IMR-90 (cell line): ENCODE results near the gene DNM1. TPM values are rescaled to one million over a fixed set of nuclear protein-coding genes. Genes with fewer than 3 reads are reported as not detected.

Experiments used
- ATAC-seq: fragments of 200-7000 bp; cut with Tn5 transposase; 2 replicates; pipeline ENCODE4 v1.9.1; 2020; ENCODE audit warnings: low read depth, mild to moderate bottlenecking, moderate library complexity
- BruUV-seq: library from RNA; stranded (reverse); fragments of 400-500 nt; replicated peaks from 2 replicates; lab custom pipeline; 2021; lab: Mats Ljungman, UMichigan
- CTCF ChIA-PET: fragments of 300-600 bp; formaldehyde crosslinking; extraction: SDS; loops from one replicate; lab custom pipeline; 2021; ENCODE audit warnings: antibody characterized with exemption; lab: Yijun Ruan, JAX
- POLR2A ChIA-PET: fragments of 300-600 bp; sonication (Branson Sonifier 250); formaldehyde crosslinking; loops from one replicate; lab custom pipeline; 2022; ENCODE audit warnings: antibody characterized with exemption; ENCODE audit not compliant: unreplicated experiment; lab: Charles Lee
- DNase-seq: peaks from one replicate; pipeline ENCODE4 v3.0.0; 2013
- H2AFZ ChIP-seq: replicated peaks from 2 replicates; pipeline ENCODE3; 2013; ENCODE audit warnings: low read length, mild to moderate bottlenecking; ENCODE audit not compliant: poor library complexity
- H2AK5ac ChIP-seq: 2 replicates; pipeline ENCODE4 v1.6.1; 2013; ENCODE audit warnings: low read depth, low read length, inconsistent platforms
- H2AK9ac ChIP-seq: replicated peaks from 2 replicates; pipeline ENCODE3; 2013; ENCODE audit warnings: mild to moderate bottlenecking, low read depth, low read length, moderate library complexity; ENCODE audit not compliant: poor library complexity
- H2BK120ac ChIP-seq: 2 replicates; pipeline ENCODE4 v1.6.1; 2013; ENCODE audit warnings: low read depth, low read length, inconsistent platforms
- H2BK15ac ChIP-seq: 3 replicates; pipeline ENCODE4 v1.6.1; 2013; ENCODE audit warnings: low read depth, low read length, inconsistent platforms
- H2BK20ac ChIP-seq: 2 replicates; pipeline ENCODE4 v1.6.1; 2013; ENCODE audit warnings: low read depth, mild to moderate bottlenecking, inconsistent platforms, low read length, moderate library complexity
- H2BK5ac ChIP-seq: 2 replicates; pipeline ENCODE4 v1.6.1; 2013; ENCODE audit warnings: mild to moderate bottlenecking, low read depth, low read length, inconsistent platforms; ENCODE audit not compliant: poor library complexity, severe bottlenecking
- H3K14ac ChIP-seq: replicated peaks from 2 replicates; pipeline ENCODE4 v1.6.1; 2013; ENCODE audit warnings: low read depth, low read length, inconsistent platforms
- H3K18ac ChIP-seq: 2 replicates; pipeline ENCODE4 v1.6.1; 2013; ENCODE audit warnings: low read depth, low read length, control low read depth
- H3K23ac ChIP-seq: 2 replicates; pipeline ENCODE4 v1.6.1; 2013; ENCODE audit warnings: low read depth, low read length, inconsistent platforms
- H3K27ac ChIP-seq: 2 replicates; pipeline ENCODE4 v1.5.1; 2013; ENCODE audit warnings: mild to moderate bottlenecking, control low read depth, low read length; ENCODE audit not compliant: insufficient read depth
- H3K27me3 ChIP-seq: 2 replicates; pipeline ENCODE4 v1.6.1; 2013; ENCODE audit warnings: low read length; ENCODE audit not compliant: control insufficient read depth, insufficient read depth
- H3K36me3 ChIP-seq: 2 replicates; pipeline ENCODE4 v1.6.1; 2013; ENCODE audit warnings: low read length, mixed read lengths; ENCODE audit not compliant: control insufficient read depth, insufficient read depth
- H3K4ac ChIP-seq: 2 replicates; pipeline ENCODE4 v1.6.1; 2013; ENCODE audit warnings: low read depth, low read length, inconsistent platforms
- H3K4me1 ChIP-seq: 2 replicates; pipeline ENCODE4 v1.6.1; 2013; ENCODE audit warnings: low read length, mixed read lengths; ENCODE audit not compliant: control insufficient read depth, insufficient read depth
- H3K4me2 ChIP-seq: 2 replicates; pipeline ENCODE4 v1.6.1; 2013; ENCODE audit warnings: low read depth, mild to moderate bottlenecking, control low read depth, low read length, moderate library complexity
- H3K4me3 ChIP-seq: 2 replicates; pipeline ENCODE4 v1.5.1; 2013; ENCODE audit warnings: low read depth, mild to moderate bottlenecking, control low read depth, low read length, moderate library complexity; ENCODE audit not compliant: insufficient read depth
- H3K56ac ChIP-seq: 2 replicates; pipeline ENCODE4 v1.6.1; 2013; ENCODE audit warnings: low read length, inconsistent platforms; ENCODE audit not compliant: insufficient read depth; ENCODE audit errors: extremely low read depth
- H3K79me1 ChIP-seq, 2 experiments: 2 replicates each; pipeline ENCODE4 v1.6.1; 2013; ENCODE audit warnings: low read length in 2 of 2, inconsistent platforms in 1 of 2, low read depth in 1 of 2
- H3K9ac ChIP-seq: 2 replicates; pipeline ENCODE4 v1.6.1; 2013; ENCODE audit warnings: low read depth, low read length, control low read depth
- H3K9me1 ChIP-seq: 2 replicates; pipeline ENCODE4 v1.6.1; 2013; ENCODE audit warnings: low read length, inconsistent platforms; ENCODE audit not compliant: insufficient read depth
- H3K9me3 ChIP-seq: 2 replicates; pipeline ENCODE4 v1.6.1; 2013; ENCODE audit warnings: low read length; ENCODE audit not compliant: control insufficient read depth, insufficient read depth
- H4K20me1 ChIP-seq: 2 replicates; pipeline ENCODE4 v1.6.1; 2013; ENCODE audit warnings: low read length, inconsistent platforms; ENCODE audit not compliant: insufficient read depth
- H4K5ac ChIP-seq: 2 replicates; pipeline ENCODE4 v1.6.1; 2013; ENCODE audit warnings: mild to moderate bottlenecking, low read depth, low read length, control low read depth
- H4K8ac ChIP-seq, 2 experiments: 2 replicates each; pipeline ENCODE4 v1.6.1; 2013; ENCODE audit warnings: low read depth in 2 of 2, low read length in 2 of 2, control low read depth in 1 of 2, inconsistent platforms in 1 of 2
- H4K91ac ChIP-seq: 2 replicates; pipeline ENCODE4 v1.6.1; 2013; ENCODE audit warnings: low read depth, low read length, inconsistent platforms; ENCODE audit not compliant: insufficient read depth
- BHLHE40 ChIP-seq: fragments of 150-350 bp; IDR thresholded peaks from 2 replicates; pipeline ENCODE4 v1.6.1; 2016; ENCODE audit warnings: mild to moderate bottlenecking, low read depth, low read length
- CEBPB ChIP-seq: IDR thresholded peaks from 2 replicates; pipeline ENCODE4 v1.6.1; 2012; ENCODE audit warnings: low read depth, low read length, improper control_type of control experiment
- CHD1 ChIP-seq: IDR thresholded peaks from 2 replicates; pipeline ENCODE4 v1.6.1; 2012; ENCODE audit warnings: low read depth, low read length, improper control_type of control experiment
- CTCF ChIP-seq: conservative IDR thresholded peaks from 2 replicates; pipeline ENCODE4 v1.5.1; 2012; ENCODE audit warnings: mild to moderate bottlenecking, low read depth, low read length, improper control_type of control experiment
- ELK1 ChIP-seq: fragments of 150-350 bp; IDR thresholded peaks from 2 replicates; pipeline ENCODE4 v1.6.1; 2016; ENCODE audit warnings: low read depth, mild to moderate bottlenecking, low read length, moderate library complexity, borderline replicate concordance
- MAFK ChIP-seq: IDR thresholded peaks from 2 replicates; pipeline ENCODE4 v1.6.1; 2012; ENCODE audit warnings: low read depth, low read length, improper control_type of control experiment
- MAZ ChIP-seq: IDR thresholded peaks from 2 replicates; pipeline ENCODE4 v1.6.1; 2012; ENCODE audit warnings: low read depth, mild to moderate bottlenecking, low read length, improper control_type of control experiment, moderate library complexity, borderline replicate concordance
- MXI1 ChIP-seq: IDR thresholded peaks from 2 replicates; pipeline ENCODE4 v1.6.1; 2012; ENCODE audit warnings: low read depth, mild to moderate bottlenecking, low read length, moderate library complexity, borderline replicate concordance
- NFE2L2 ChIP-seq: fragments of 150-350 bp; IDR thresholded peaks from 2 replicates; pipeline ENCODE4 v1.6.1; 2016; ENCODE audit warnings: low read depth, mild to moderate bottlenecking, low read length
- POLR2A ChIP-seq: IDR thresholded peaks from 2 replicates; pipeline ENCODE4 v1.6.1; 2012; ENCODE audit warnings: mild to moderate bottlenecking, low read depth, low read length
- RCOR1 ChIP-seq: IDR thresholded peaks from 2 replicates; pipeline ENCODE4 v1.6.1; 2012; ENCODE audit warnings: mild to moderate bottlenecking, low read length, improper control_type of control experiment; ENCODE audit not compliant: insufficient replicate concordance
- RFX5 ChIP-seq: IDR thresholded peaks from 2 replicates; pipeline ENCODE4 v1.8.0; 2012; ENCODE audit warnings: low read depth, mild to moderate bottlenecking, low read length, moderate library complexity
- USF2 ChIP-seq: fragments of 150-350 bp; IDR thresholded peaks from 2 replicates; pipeline ENCODE4 v1.6.1; 2017; ENCODE audit warnings: mild to moderate bottlenecking, antibody characterized with exemption, low read length, low read depth
- WGBS, 2 experiments: methylation state at CpG; one replicate each; pipeline versions ENCODE4 v1.1.5 to v1.1.7; 2013; ENCODE audit warnings: missing lambda C conversion rate in 2 of 2; ENCODE audit not compliant: insufficient read length in 1 of 2; ENCODE audit errors: extremely low coverage in 2 of 2; 5-methylcytosine and 5-hydroxymethylcytosine counted together
- dilution Hi-C: fragments of 300-500 bp; cut with HindIII; formaldehyde crosslinking; loops from one replicate; pipeline ENCODE4 v1.14.3; 2018; ENCODE audit warnings: low sequenced_read_pairs; ENCODE audit not compliant: unreplicated experiment
- in situ Hi-C: fragments of 300-500 bp; cut with MboI; formaldehyde crosslinking; loops from 3 replicates; pipeline ENCODE4 v1.14.3; 2019; ENCODE audit warnings: low sequenced_read_pairs, inconsistent platforms, mixed read lengths
- intact Hi-C: fragments of 100-400 bp; cut with micrococcal nuclease; formaldehyde crosslinking; loops from 2 replicates; pipeline ENCODE4 v1.10.0; 2022
- polyA plus RNA-seq, 3 experiments: library from polyadenylated mRNA; depleted of rRNA; stranded (reverse); fragments of >200 nt; gene quantifications; 2 replicates each; pipeline ENCODE4 v1.2.3, GENCODE V29; 2012; ENCODE audit warnings: low replicate concordance in 1 of 3
- total RNA-seq: library from RNA; depleted of rRNA; stranded (reverse); fragments of >200 nt; gene quantifications from 2 replicates; pipeline ENCODE4 v1.2.3, GENCODE V29; 2012

DNM1 gene
- total and polyA plus RNA-seq, 2 of the 4 experiments (the other 2 are of a cell fraction) = 13.6 to 17.7 TPM

- Histone ChIP-seq H3K9me1 (peaks cover 23% of the 10 kb centered on the region), H4K5ac (no peak overlapping the region), H3K4ac (no peak overlapping the region), H2AK9ac (no peak overlapping the region), H2AFZ (no peak overlapping the region), H3K14ac (no peak overlapping the region), H2AK5ac (no peak overlapping the region), H3K9me3 (no peaks in the 10 kb centered on the region), H3K4me2 (no peak overlapping the region), H2BK20ac (no peak overlapping the region), H3K9ac (no peak overlapping the region), H3K4me3 (no peak overlapping the region), H4K8ac (no peak overlapping the region), H2BK120ac (no peak overlapping the region), H4K20me1 (no peaks in the 10 kb centered on the region), H3K79me1 (peaks cover 0 to 15% of the 10 kb centered on the region in 2 experiments; a peak in 2 of 4 replicates), H3K18ac (no peak overlapping the region), H3K23ac (no peak overlapping the region), H3K27ac (no peak overlapping the region), H3K4me1 (peaks cover 26% of the 10 kb centered on the region), H2BK5ac (no peak overlapping the region), H3K36me3 (no peaks in the 10 kb centered on the region), H4K91ac (no peak overlapping the region), H3K56ac (no peak overlapping the region), H3K27me3 (no peaks in the 10 kb centered on the region), H2BK15ac (no peak overlapping the region)
- no CpG with 5 or more reads among the region's 4 CpGs for WGBS, 2 experiments
- POLR2A ChIA-PET = no interaction called here
- in situ Hi-C loops = no loop called here
- TF ChIP-seq CEBPB (no peak), CHD1 (no peak), ELK1 (no peak), RCOR1 (no peak), MAZ (no peak), CTCF (no peak), MAFK (no peak), RFX5 (no peak), MXI1 (no peak), BHLHE40 (no peak), POLR2A (no peak), USF2 (no peak), NFE2L2 (no peak)
- no TSS peak for BruUV-seq
- ATAC-seq = no peak
- intact Hi-C loops = no loop called here
- dilution Hi-C loops = no loop called here
- DNase-seq = no peak
- CTCF ChIA-PET = no interaction called here
Measured at GRCh38 chr9:128242124-128242523, 38.9 kb downstream of the DNM1 start.
